Measurements from ENCODE around the gene CATSPERB. TPM values are rescaled to one million over a fixed set of nuclear protein-coding genes. Genes with fewer than 3 reads are reported as not detected.

Gene CATSPERB
- total RNA-seq (3.6 TPM), polyA plus RNA-seq (0.30 TPM)

GRCh38 chr14:91731986-91732385, at the start of gene CATSPERB:
Gene CATSPERB (minus strand): TSS chr14:91732086. CDS start chr14:91729479, 2,607 bp downstream.
- H3K36me3 ChIP-seq (ENCODE audit: insufficient read depth) = no peaks in the 10 kb centered on the region
- no peak for DNase-seq (ENCODE audit: extremely low spot score)
- H3K4me1 ChIP-seq (ENCODE audit: insufficient read depth) = no peaks in the 10 kb centered on the region
- H3K27ac ChIP-seq (ENCODE audit: low read depth) = no peak within 1 kb of the TSS
- H3K4me3 ChIP-seq (ENCODE audit: low read depth, low read length) = no peak within 1 kb of the TSS
- WGBS = 89% methylated on average over 2 of the region's 2 CpGs

GRCh38 chr14:91780452-91780851, 48.6 kb upstream of the CATSPERB start:
- H3K4me3 ChIP-seq (ENCODE audit: low read depth, low read length) = no peak overlapping the region
- no peak for DNase-seq (ENCODE audit: extremely low spot score)
- 38% methylated on average over 3 of the region's 3 CpGs for WGBS
- H3K36me3 ChIP-seq (ENCODE audit: insufficient read depth) = no peaks in the 10 kb centered on the region
- H3K27ac ChIP-seq (ENCODE audit: low read depth) = no peak overlapping the region
- no peaks in the 10 kb centered on the region for H3K4me1 ChIP-seq (ENCODE audit: insufficient read depth)

- Histone ChIP-seq H3K4me1 (ENCODE audit: insufficient read depth) (no peaks in the 10 kb centered on the region), H3K4me3 (ENCODE audit: low read depth, low read length) (no peak overlapping the region), H3K36me3 (ENCODE audit: insufficient read depth) (no peaks in the 10 kb centered on the region), H3K27ac (ENCODE audit: low read depth) (no peak overlapping the region)
- DNase-seq (ENCODE audit: extremely low spot score) = no peak
- 92% methylated on average over 2 of the region's 2 CpGs for WGBS
Measured at GRCh38 chr14:91778217-91778616, 46.3 kb upstream of the CATSPERB start.

- WGBS = 72% methylated on average over 5 of the region's 5 CpGs
Measured at GRCh38 chr14:91774140-91775096, 42.5 kb upstream of the CATSPERB start.

GRCh38 chr14:91770185-91770584, 38.3 kb upstream of the CATSPERB start:
- H3K4me3 ChIP-seq (ENCODE audit: low read depth, low read length) = no peak overlapping the region
- DNase-seq (ENCODE audit: extremely low spot score) = no peak
- H3K36me3 ChIP-seq (ENCODE audit: insufficient read depth) = no peaks in the 10 kb centered on the region
- WGBS = 65% methylated on average over 2 of the region's 2 CpGs
- H3K4me1 ChIP-seq (ENCODE audit: insufficient read depth) = no peaks in the 10 kb centered on the region
- no peak overlapping the region for H3K27ac ChIP-seq (ENCODE audit: low read depth)

More at GRCh38 chr14:91774140-91775096, 42.5 kb upstream of the CATSPERB start:
- Histone ChIP-seq H3K27ac (ENCODE audit: low read depth) (no peak overlapping the region), H3K36me3 (ENCODE audit: insufficient read depth) (no peaks in the 10 kb centered on the region), H3K4me1 (ENCODE audit: insufficient read depth) (no peaks in the 10 kb centered on the region), H3K4me3 (ENCODE audit: low read depth, low read length) (no peak overlapping the region)
- DNase-seq (ENCODE audit: extremely low spot score) = no peak

- H3K4me3 ChIP-seq (ENCODE audit: low read depth, low read length) = no peak overlapping the region
- H3K36me3 ChIP-seq (ENCODE audit: insufficient read depth) = no peaks in the 10 kb centered on the region
- H3K27ac ChIP-seq (ENCODE audit: low read depth) = no peak overlapping the region
- no peaks in the 10 kb centered on the region for H3K4me1 ChIP-seq (ENCODE audit: insufficient read depth)
- 39% methylated on average over 4 of the region's 4 CpGs for WGBS
- DNase-seq (ENCODE audit: extremely low spot score) = no peak
Measured at GRCh38 chr14:91755570-91756295, 23.8 kb upstream of the CATSPERB start.

GRCh38 chr14:91754819-91755218, 22.9 kb upstream of the CATSPERB start:
- Histone ChIP-seq H3K36me3 (ENCODE audit: insufficient read depth) (no peaks in the 10 kb centered on the region), H3K27ac (ENCODE audit: low read depth) (no peak overlapping the region), H3K4me1 (ENCODE audit: insufficient read depth) (no peaks in the 10 kb centered on the region), H3K4me3 (ENCODE audit: low read depth, low read length) (no peak overlapping the region)
- 12% methylated on average over 1 of the region's 1 CpG for WGBS
- no peak for DNase-seq (ENCODE audit: extremely low spot score)

GRCh38 chr14:91754185-91754584, 22.3 kb upstream of the CATSPERB start:
- no peak overlapping the region for H3K27ac ChIP-seq (ENCODE audit: low read depth)
- no peak for DNase-seq (ENCODE audit: extremely low spot score)
- H3K4me3 ChIP-seq (ENCODE audit: low read depth, low read length) = no peak overlapping the region
- WGBS = 90% methylated on average over 1 of the region's 1 CpG
- H3K36me3 ChIP-seq (ENCODE audit: insufficient read depth) = no peaks in the 10 kb centered on the region
- H3K4me1 ChIP-seq (ENCODE audit: insufficient read depth) = no peaks in the 10 kb centered on the region

- H3K4me1 ChIP-seq (ENCODE audit: insufficient read depth) = no peaks in the 10 kb centered on the region
- DNase-seq (ENCODE audit: extremely low spot score) = no peak
- no peak overlapping the region for H3K4me3 ChIP-seq (ENCODE audit: low read depth, low read length)
- no peaks in the 10 kb centered on the region for H3K36me3 ChIP-seq (ENCODE audit: insufficient read depth)
- H3K27ac ChIP-seq (ENCODE audit: low read depth) = no peak overlapping the region
- WGBS = 55% methylated on average over 4 of the region's 4 CpGs
Measured at GRCh38 chr14:91753501-91754128, 21.7 kb upstream of the CATSPERB start.

- Histone ChIP-seq H3K4me1 (ENCODE audit: insufficient read depth) (no peaks in the 10 kb centered on the region), H3K27ac (ENCODE audit: low read depth) (no peak overlapping the region), H3K36me3 (ENCODE audit: insufficient read depth) (no peaks in the 10 kb centered on the region), H3K4me3 (ENCODE audit: low read depth, low read length) (no peak overlapping the region)
- 50% methylated on average over 1 of the region's 1 CpG for WGBS
- DNase-seq (ENCODE audit: extremely low spot score) = no peak
Measured at GRCh38 chr14:91752961-91753360, 21.1 kb upstream of the CATSPERB start.

- Histone ChIP-seq H3K4me3 (ENCODE audit: low read depth, low read length) (no peak overlapping the region), H3K4me1 (ENCODE audit: insufficient read depth) (no peaks in the 10 kb centered on the region), H3K27ac (ENCODE audit: low read depth) (no peak overlapping the region), H3K36me3 (ENCODE audit: insufficient read depth) (no peaks in the 10 kb centered on the region)
- DNase-seq (ENCODE audit: extremely low spot score) = no peak
- WGBS = 84% methylated on average over 2 of the region's 2 CpGs
Measured at GRCh38 chr14:91751719-91752118, 19.8 kb upstream of the CATSPERB start.

GRCh38 chr14:91750634-91751198, 18.8 kb upstream of the CATSPERB start:
- Histone ChIP-seq H3K27ac (ENCODE audit: low read depth) (no peak overlapping the region), H3K36me3 (ENCODE audit: insufficient read depth) (no peaks in the 10 kb centered on the region), H3K4me3 (ENCODE audit: low read depth, low read length) (no peak overlapping the region), H3K4me1 (ENCODE audit: insufficient read depth) (no peaks in the 10 kb centered on the region)
- 90% methylated on average over 3 of the region's 3 CpGs for WGBS
- no peak for DNase-seq (ENCODE audit: extremely low spot score)

- H3K4me3 ChIP-seq (ENCODE audit: low read depth, low read length) = no peak overlapping the region
- H3K36me3 ChIP-seq (ENCODE audit: insufficient read depth) = no peaks in the 10 kb centered on the region
- no peak overlapping the region for H3K27ac ChIP-seq (ENCODE audit: low read depth)
- no peak for DNase-seq (ENCODE audit: extremely low spot score)
- no peaks in the 10 kb centered on the region for H3K4me1 ChIP-seq (ENCODE audit: insufficient read depth)
- 38% methylated on average over 2 of the region's 2 CpGs for WGBS
Measured at GRCh38 chr14:91749868-91750267, 18.0 kb upstream of the CATSPERB start.
